GM23338 (cell line): ENCODE results near the gene KSR2. TPM values are rescaled to one million over a fixed set of nuclear protein-coding genes. Genes with fewer than 3 reads are reported as not detected.

Source experiments
- ATAC-seq: fragments of 200-7000 bp; cut with Tn5 transposase; 3 replicates; pipeline ENCODE4 v1.9.1; 2020
- DNase-seq: peaks from one replicate; pipeline ENCODE4 v3.0.0-alpha.2; 2015; ENCODE audit warnings: low spot score
- H2AFZ ChIP-seq: fragments of 200-600 bp; sonication (generic); 2 replicates; pipeline ENCODE4 v1.8.0; 2016; ENCODE audit warnings: antibody characterized with exemption, mild to moderate bottlenecking, moderate library complexity
- H3F3A ChIP-seq: fragments of 200-600 bp; sonication (generic); replicated peaks from 2 replicates; pipeline ENCODE4 v1.8.0; 2017; ENCODE audit warnings: antibody characterized with exemption, mixed run types, low read depth
- H3K27ac ChIP-seq: fragments of 200-600 bp; sonication (generic); 2 replicates; pipeline ENCODE4 v1.6.1; 2016; ENCODE audit warnings: low read depth
- H3K27me3 ChIP-seq: fragments of 200-600 bp; sonication (generic); 2 replicates; pipeline ENCODE4 v1.8.0; 2016; ENCODE audit warnings: mild to moderate bottlenecking, mixed run types, moderate library complexity; ENCODE audit not compliant: insufficient read depth
- H3K36me3 ChIP-seq: fragments of 200-600 bp; sonication (generic); 2 replicates; pipeline ENCODE4 v1.8.0; 2016; ENCODE audit warnings: mild to moderate bottlenecking; ENCODE audit not compliant: insufficient read depth
- H3K4me1 ChIP-seq: fragments of 200-600 bp; sonication (generic); 2 replicates; pipeline ENCODE4 v1.8.0; 2016; ENCODE audit warnings: mild to moderate bottlenecking, moderate library complexity; ENCODE audit not compliant: insufficient read depth
- H3K4me2 ChIP-seq: fragments of 200-600 bp; sonication (generic); 2 replicates; pipeline ENCODE4 v1.7.1; 2017; ENCODE audit warnings: mixed run types
- H3K4me3 ChIP-seq: fragments of 200-600 bp; sonication (generic); 2 replicates; pipeline ENCODE4 v1.6.1; 2016; ENCODE audit warnings: mixed run types
- H3K79me2 ChIP-seq: fragments of 200-600 bp; sonication (generic); replicated peaks from 2 replicates; pipeline ENCODE4 v1.8.0; 2017; ENCODE audit warnings: mild to moderate bottlenecking; ENCODE audit not compliant: insufficient read depth
- H3K9me2 ChIP-seq: fragments of 200-600 bp; sonication (generic); 2 replicates; pipeline ENCODE4 v1.8.0; 2017; ENCODE audit not compliant: insufficient read depth
- H4K20me1 ChIP-seq: fragments of 200-600 bp; sonication (generic); replicated peaks from 2 replicates; pipeline ENCODE4 v1.8.0; 2017; ENCODE audit warnings: mild to moderate bottlenecking; ENCODE audit not compliant: insufficient read depth
- H3K27ac Mint-ChIP-seq: 2 replicates; pipeline ENCODE4 v1.8.0; 2020; ENCODE audit warnings: inconsistent platforms, mild to moderate bottlenecking, moderate library complexity, mixed read lengths
- H3K27me3 Mint-ChIP-seq: 3 replicates; pipeline ENCODE4 v1.8.0; 2022; ENCODE audit warnings: low read depth, mild to moderate bottlenecking, moderate library complexity, mixed read lengths, inconsistent platforms; ENCODE audit not compliant: insufficient read depth, poor library complexity
- H3K36me3 Mint-ChIP-seq: 3 replicates; pipeline ENCODE4 v1.8.0; 2021; ENCODE audit warnings: low read depth, mild to moderate bottlenecking, inconsistent platforms, moderate library complexity, mixed read lengths
- H3K4me1 Mint-ChIP-seq: 3 replicates; pipeline ENCODE4 v1.8.0; 2020; ENCODE audit warnings: mild to moderate bottlenecking, inconsistent platforms, mixed read lengths
- H3K4me3 Mint-ChIP-seq: 3 replicates; pipeline ENCODE4 v1.8.0; 2021; ENCODE audit warnings: moderate library complexity, mild to moderate bottlenecking, inconsistent platforms, mixed read lengths
- H3K9me3 Mint-ChIP-seq: 3 replicates; pipeline ENCODE4 v1.8.0; 2020; ENCODE audit warnings: moderate library complexity, mild to moderate bottlenecking, inconsistent platforms, mixed read lengths
- CREB1 ChIP-seq: fragments of 250-450 bp; sonication (Bioruptor Pico); IDR thresholded peaks from 2 replicates; pipeline ENCODE4 v1.5.0; 2020; ENCODE audit warnings: low read depth, mild to moderate bottlenecking, moderate library complexity
- EZH2 ChIP-seq: fragments of 200-600 bp; sonication (generic); IDR thresholded peaks from one replicate; pipeline ENCODE4 v1.8.0; 2017; ENCODE audit warnings: antibody characterized with exemption, mild to moderate bottlenecking, low read depth; ENCODE audit not compliant: unreplicated experiment
- EZH2phosphoT487 ChIP-seq: fragments of 200-600 bp; sonication (generic); IDR thresholded peaks from one replicate; pipeline ENCODE4 v1.8.1; 2018; ENCODE audit warnings: antibody characterized with exemption; ENCODE audit not compliant: unreplicated experiment
- JUNB ChIP-seq: IDR thresholded peaks from one replicate; pipeline ENCODE4 v1.6.1; 2016; ENCODE audit warnings: antibody characterized with exemption; ENCODE audit not compliant: unreplicated experiment
- NANOG ChIP-seq: IDR thresholded peaks from 2 replicates; pipeline ENCODE4 v1.6.1; 2016; ENCODE audit warnings: antibody characterized with exemption, borderline replicate concordance
- POLR2AphosphoS5 ChIP-seq: IDR thresholded peaks from 2 replicates; pipeline ENCODE4 v1.6.1; 2016; ENCODE audit warnings: antibody characterized with exemption, low read depth
- REST ChIP-seq: IDR thresholded peaks from one replicate; pipeline ENCODE4 v1.6.1; 2018; ENCODE audit warnings: antibody characterized with exemption; ENCODE audit not compliant: unreplicated experiment
- STAT1 ChIP-seq: IDR thresholded peaks from one replicate; pipeline ENCODE4 v1.6.1; 2016; ENCODE audit warnings: antibody characterized with exemption; ENCODE audit not compliant: unreplicated experiment
- ZNF114 ChIP-seq: fragments of 250-450 bp; sonication (Bioruptor Pico); IDR thresholded peaks from 2 replicates; pipeline ENCODE4 v1.5.0; 2020; ENCODE audit warnings: mild to moderate bottlenecking, moderate library complexity
- ZNF331 ChIP-seq: fragments of 250-450 bp; sonication (Bioruptor Pico); IDR thresholded peaks from 2 replicates; pipeline ENCODE4 v1.5.0; 2020; ENCODE audit warnings: low read depth, mild to moderate bottlenecking, moderate library complexity
- polyA plus RNA-seq: library from polyadenylated mRNA; unstranded; fragments of >200 nt; fragmentation: Nextera tagmentation; extraction: Ambion mirVana; gene quantifications from 2 replicates; pipeline ENCODE4 v1.2.1, GENCODE V29; 2016
- total RNA-seq: library from RNA; depleted of rRNA; stranded (reverse); fragments of >200 nt; shearing (Covaris generic); gene quantifications from 2 replicates; pipeline ENCODE4 v1.2.3, GENCODE V29; 2014
- TF ChIP-seq, protein P1 (sequence below): fragments of 250-450 bp; sonication (Bioruptor Pico); IDR thresholded peaks from 2 replicates; pipeline ENCODE4 v1.5.0; 2020; ENCODE audit warnings: mild to moderate bottlenecking, moderate library complexity
- TF ChIP-seq, protein P2 (sequence below): IDR thresholded peaks from 2 replicates; pipeline ENCODE4 v1.6.1; 2016; ENCODE audit warnings: antibody characterized with exemption
- TF ChIP-seq, protein P3 (sequence below), 2 experiments: fragments of 200-600 bp in 1 of 2; sonication (generic) in 1 of 2; conservative IDR thresholded peaks; 2 replicates each; pipeline versions ENCODE4 v1.5.1 to v1.6.1; 2016 to 2017; ENCODE audit warnings: antibody characterized with exemption in 2 of 2, low read depth in 2 of 2, mild to moderate bottlenecking in 2 of 2, moderate library complexity in 1 of 2

Gene KSR2
- total and polyA plus RNA-seq, 2 experiments from 2014 or later, result 1.1 to 2.7 TPM

GRCh38 chr12:117476341-117476740 is 492.4 kb downstream of the KSR2 start:
- H3K4me2 ChIP-seq, result no peak overlapping the region
- TF ChIP-seq, protein P1, sequence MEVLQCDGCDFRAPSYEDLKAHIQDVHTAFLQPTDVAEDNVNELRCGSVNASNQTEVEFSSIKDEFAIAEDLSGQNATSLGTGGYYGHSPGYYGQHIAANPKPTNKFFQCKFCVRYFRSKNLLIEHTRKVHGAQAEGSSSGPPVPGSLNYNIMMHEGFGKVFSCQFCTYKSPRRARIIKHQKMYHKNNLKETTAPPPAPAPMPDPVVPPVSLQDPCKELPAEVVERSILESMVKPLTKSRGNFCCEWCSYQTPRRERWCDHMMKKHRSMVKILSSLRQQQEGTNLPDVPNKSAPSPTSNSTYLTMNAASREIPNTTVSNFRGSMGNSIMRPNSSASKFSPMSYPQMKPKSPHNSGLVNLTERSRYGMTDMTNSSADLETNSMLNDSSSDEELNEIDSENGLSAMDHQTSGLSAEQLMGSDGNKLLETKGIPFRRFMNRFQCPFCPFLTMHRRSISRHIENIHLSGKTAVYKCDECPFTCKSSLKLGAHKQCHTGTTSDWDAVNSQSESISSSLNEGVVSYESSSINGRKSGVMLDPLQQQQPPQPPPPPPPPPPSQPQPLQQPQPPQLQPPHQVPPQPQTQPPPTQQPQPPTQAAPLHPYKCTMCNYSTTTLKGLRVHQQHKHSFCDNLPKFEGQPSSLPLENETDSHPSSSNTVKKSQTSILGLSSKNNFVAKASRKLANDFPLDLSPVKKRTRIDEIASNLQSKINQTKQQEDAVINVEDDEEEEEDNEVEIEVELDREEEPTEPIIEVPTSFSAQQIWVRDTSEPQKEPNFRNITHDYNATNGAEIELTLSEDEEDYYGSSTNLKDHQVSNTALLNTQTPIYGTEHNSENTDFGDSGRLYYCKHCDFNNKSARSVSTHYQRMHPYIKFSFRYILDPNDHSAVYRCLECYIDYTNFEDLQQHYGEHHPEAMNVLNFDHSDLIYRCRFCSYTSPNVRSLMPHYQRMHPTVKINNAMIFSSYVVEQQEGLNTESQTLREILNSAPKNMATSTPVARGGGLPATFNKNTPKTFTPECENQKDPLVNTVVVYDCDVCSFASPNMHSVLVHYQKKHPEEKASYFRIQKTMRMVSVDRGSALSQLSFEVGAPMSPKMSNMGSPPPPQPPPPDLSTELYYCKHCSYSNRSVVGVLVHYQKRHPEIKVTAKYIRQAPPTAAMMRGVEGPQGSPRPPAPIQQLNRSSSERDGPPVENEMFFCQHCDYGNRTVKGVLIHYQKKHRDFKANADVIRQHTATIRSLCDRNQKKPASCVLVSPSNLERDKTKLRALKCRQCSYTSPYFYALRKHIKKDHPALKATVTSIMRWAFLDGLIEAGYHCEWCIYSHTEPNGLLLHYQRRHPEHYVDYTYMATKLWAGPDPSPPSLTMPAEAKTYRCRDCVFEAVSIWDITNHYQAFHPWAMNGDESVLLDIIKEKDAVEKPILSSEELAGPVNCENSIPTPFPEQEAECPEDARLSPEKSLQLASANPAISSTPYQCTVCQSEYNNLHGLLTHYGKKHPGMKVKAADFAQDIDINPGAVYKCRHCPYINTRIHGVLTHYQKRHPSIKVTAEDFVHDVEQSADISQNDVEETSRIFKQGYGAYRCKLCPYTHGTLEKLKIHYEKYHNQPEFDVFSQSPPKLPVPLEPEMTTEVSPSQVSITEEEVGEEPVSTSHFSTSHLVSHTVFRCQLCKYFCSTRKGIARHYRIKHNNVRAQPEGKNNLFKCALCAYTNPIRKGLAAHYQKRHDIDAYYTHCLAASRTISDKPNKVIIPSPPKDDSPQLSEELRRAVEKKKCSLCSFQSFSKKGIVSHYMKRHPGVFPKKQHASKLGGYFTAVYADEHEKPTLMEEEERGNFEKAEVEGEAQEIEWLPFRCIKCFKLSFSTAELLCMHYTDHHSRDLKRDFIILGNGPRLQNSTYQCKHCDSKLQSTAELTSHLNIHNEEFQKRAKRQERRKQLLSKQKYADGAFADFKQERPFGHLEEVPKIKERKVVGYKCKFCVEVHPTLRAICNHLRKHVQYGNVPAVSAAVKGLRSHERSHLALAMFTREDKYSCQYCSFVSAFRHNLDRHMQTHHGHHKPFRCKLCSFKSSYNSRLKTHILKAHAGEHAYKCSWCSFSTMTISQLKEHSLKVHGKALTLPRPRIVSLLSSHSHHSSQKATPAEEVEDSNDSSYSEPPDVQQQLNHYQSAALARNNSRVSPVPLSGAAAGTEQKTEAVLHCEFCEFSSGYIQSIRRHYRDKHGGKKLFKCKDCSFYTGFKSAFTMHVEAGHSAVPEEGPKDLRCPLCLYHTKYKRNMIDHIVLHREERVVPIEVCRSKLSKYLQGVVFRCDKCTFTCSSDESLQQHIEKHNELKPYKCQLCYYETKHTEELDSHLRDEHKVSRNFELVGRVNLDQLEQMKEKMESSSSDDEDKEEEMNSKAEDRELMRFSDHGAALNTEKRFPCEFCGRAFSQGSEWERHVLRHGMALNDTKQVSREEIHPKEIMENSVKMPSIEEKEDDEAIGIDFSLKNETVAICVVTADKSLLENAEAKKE (CRISPR knock-in tag), result no peak
- no peak for TF ChIP-seq ZNF114 (CRISPR knock-in tag)
- no peak for TF ChIP-seq POLR2AphosphoS5
- TF ChIP-seq EZH2phosphoT487, result no peak
- TF ChIP-seq, protein P2, sequence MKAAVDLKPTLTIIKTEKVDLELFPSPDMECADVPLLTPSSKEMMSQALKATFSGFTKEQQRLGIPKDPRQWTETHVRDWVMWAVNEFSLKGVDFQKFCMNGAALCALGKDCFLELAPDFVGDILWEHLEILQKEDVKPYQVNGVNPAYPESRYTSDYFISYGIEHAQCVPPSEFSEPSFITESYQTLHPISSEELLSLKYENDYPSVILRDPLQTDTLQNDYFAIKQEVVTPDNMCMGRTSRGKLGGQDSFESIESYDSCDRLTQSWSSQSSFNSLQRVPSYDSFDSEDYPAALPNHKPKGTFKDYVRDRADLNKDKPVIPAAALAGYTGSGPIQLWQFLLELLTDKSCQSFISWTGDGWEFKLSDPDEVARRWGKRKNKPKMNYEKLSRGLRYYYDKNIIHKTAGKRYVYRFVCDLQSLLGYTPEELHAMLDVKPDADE, result no peak
- no peak for TF ChIP-seq NANOG
- no peak for TF ChIP-seq STAT1
- no peak for TF ChIP-seq JUNB
- no peak for TF ChIP-seq CREB1 (CRISPR knock-in tag)
- TF ChIP-seq REST, result no peak
- TF ChIP-seq ZNF331 (CRISPR knock-in tag), result no peak
- TF ChIP-seq EZH2, result no peak
- TF ChIP-seq, protein P3, sequence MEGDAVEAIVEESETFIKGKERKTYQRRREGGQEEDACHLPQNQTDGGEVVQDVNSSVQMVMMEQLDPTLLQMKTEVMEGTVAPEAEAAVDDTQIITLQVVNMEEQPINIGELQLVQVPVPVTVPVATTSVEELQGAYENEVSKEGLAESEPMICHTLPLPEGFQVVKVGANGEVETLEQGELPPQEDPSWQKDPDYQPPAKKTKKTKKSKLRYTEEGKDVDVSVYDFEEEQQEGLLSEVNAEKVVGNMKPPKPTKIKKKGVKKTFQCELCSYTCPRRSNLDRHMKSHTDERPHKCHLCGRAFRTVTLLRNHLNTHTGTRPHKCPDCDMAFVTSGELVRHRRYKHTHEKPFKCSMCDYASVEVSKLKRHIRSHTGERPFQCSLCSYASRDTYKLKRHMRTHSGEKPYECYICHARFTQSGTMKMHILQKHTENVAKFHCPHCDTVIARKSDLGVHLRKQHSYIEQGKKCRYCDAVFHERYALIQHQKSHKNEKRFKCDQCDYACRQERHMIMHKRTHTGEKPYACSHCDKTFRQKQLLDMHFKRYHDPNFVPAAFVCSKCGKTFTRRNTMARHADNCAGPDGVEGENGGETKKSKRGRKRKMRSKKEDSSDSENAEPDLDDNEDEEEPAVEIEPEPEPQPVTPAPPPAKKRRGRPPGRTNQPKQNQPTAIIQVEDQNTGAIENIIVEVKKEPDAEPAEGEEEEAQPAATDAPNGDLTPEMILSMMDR (conservative IDR thresholded peaks at IDR 0.05; ENCODE audit: low read depth in 2 of 2), result no peak
- peaks cover 7% of the 10 kb centered on the region; the same call in 2 of the 3 replicates for H3K36me3 Mint-ChIP-seq
- no peaks in the 10 kb centered on the region for H3K79me2 ChIP-seq
- no peak overlapping the region for H3K4me3 ChIP-seq
- no peaks in the 10 kb centered on the region for H3K4me1 ChIP-seq
- H3K9me2 ChIP-seq, result 0 out of 2 replicates have a peak, but pooled peaks cover 13% of the 10 kb centered on the region
- no peaks in the 10 kb centered on the region for H4K20me1 ChIP-seq
- no peak overlapping the region for H2AFZ ChIP-seq
- no peak for ATAC-seq
- H3K4me1 Mint-ChIP-seq, result peaks cover 10% of the 10 kb centered on the region
- H3K4me3 Mint-ChIP-seq, result no peak overlapping the region
- H3K36me3 ChIP-seq, result no peaks in the 10 kb centered on the region
- DNase-seq, result no peak
- H3F3A ChIP-seq, result no peaks in the 10 kb centered on the region
- H3K27me3 Mint-ChIP-seq, result peaks cover 2% of the 10 kb centered on the region
- H3K27me3 ChIP-seq, result no peaks in the 10 kb centered on the region
- H3K27ac Mint-ChIP-seq, result no peak overlapping the region
- H3K9me3 Mint-ChIP-seq, result 0 out of 3 replicates have a peak, but pooled peaks cover under 1% of the 10 kb centered on the region
- no peak overlapping the region for H3K27ac ChIP-seq
